Measurements from ENCODE around the gene GUCY1A1.

Gene GUCY1A1

GRCh38 chr4:155693015-155693663 is 26.5 kb downstream of the GUCY1A1 start:
- no peak overlapping the region for H3K27ac ChIP-seq (ENCODE audit: extremely low read depth, low read depth, low read length)
- H3K36me3 ChIP-seq (ENCODE audit: control insufficient read depth in 2 of 2, insufficient read depth in 1 of 2, low read length in 2 of 2): no peaks in the 10 kb centered on the region
- no peaks in the 10 kb centered on the region for H3K9me3 ChIP-seq (ENCODE audit: control insufficient read depth, insufficient read depth, low read depth, low read length)
- H3K4me3 ChIP-seq (ENCODE audit: low read depth, low read length): no peak overlapping the region
- no peaks in the 10 kb centered on the region for H3K4me1 ChIP-seq (ENCODE audit: control insufficient read depth, insufficient read depth, low read length)
- TF ChIP-seq IKZF3 (tag by site-specific recombination; IDR thresholded peaks at IDR 0.05) (no peak), KLF1 (tag by site-specific recombination; IDR thresholded peaks at IDR 0.05) (no peak), SETDB1 (IDR thresholded peaks at IDR 0.05; ENCODE audit: insufficient read length, low read length) (no peak), ZFHX2 (tag by site-specific recombination; conservative IDR thresholded peaks at IDR 0.05) (no peak), GLI2 (tag by site-specific recombination; IDR thresholded peaks at IDR 0.05; ENCODE audit: borderline replicate concordance, low read depth) (no peak), ZNF571 (tag by site-specific recombination; IDR thresholded peaks at IDR 0.05) (no peak), ZBTB49 (tag by site-specific recombination; IDR thresholded peaks at IDR 0.05; ENCODE audit: low read depth) (no peak), ZBTB48 (tag by site-specific recombination; IDR thresholded peaks at IDR 0.05) (no peak), ZNF677 (tag by site-specific recombination; IDR thresholded peaks at IDR 0.05) (no peak), ZNF221 (tag by site-specific recombination; IDR thresholded peaks at IDR 0.05; ENCODE audit: borderline replicate concordance) (no peak), ZNF335 (tag by site-specific recombination; conservative IDR thresholded peaks at IDR 0.05) (no peak), PRDM10 (tag by site-specific recombination; IDR thresholded peaks at IDR 0.05) (no peak), HOXA7 (CRISPR knock-in tag; IDR thresholded peaks at IDR 0.05; ENCODE audit: borderline replicate concordance) (no peak)
- TF ChIP-seq, protein P1, sequence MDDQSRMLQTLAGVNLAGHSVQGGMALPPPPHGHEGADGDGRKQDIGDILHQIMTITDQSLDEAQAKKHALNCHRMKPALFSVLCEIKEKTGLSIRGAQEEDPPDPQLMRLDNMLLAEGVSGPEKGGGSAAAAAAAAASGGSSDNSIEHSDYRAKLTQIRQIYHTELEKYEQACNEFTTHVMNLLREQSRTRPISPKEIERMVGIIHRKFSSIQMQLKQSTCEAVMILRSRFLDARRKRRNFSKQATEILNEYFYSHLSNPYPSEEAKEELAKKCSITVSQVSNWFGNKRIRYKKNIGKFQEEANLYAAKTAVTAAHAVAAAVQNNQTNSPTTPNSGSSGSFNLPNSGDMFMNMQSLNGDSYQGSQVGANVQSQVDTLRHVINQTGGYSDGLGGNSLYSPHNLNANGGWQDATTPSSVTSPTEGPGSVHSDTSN (CRISPR knock-in tag; IDR thresholded peaks at IDR 0.05): no peak
- TF ChIP-seq, protein P2, sequence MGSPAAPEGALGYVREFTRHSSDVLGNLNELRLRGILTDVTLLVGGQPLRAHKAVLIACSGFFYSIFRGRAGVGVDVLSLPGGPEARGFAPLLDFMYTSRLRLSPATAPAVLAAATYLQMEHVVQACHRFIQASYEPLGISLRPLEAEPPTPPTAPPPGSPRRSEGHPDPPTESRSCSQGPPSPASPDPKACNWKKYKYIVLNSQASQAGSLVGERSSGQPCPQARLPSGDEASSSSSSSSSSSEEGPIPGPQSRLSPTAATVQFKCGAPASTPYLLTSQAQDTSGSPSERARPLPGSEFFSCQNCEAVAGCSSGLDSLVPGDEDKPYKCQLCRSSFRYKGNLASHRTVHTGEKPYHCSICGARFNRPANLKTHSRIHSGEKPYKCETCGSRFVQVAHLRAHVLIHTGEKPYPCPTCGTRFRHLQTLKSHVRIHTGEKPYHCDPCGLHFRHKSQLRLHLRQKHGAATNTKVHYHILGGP (tag by site-specific recombination; IDR thresholded peaks at IDR 0.05): no peak
- TF ChIP-seq, protein P3, sequence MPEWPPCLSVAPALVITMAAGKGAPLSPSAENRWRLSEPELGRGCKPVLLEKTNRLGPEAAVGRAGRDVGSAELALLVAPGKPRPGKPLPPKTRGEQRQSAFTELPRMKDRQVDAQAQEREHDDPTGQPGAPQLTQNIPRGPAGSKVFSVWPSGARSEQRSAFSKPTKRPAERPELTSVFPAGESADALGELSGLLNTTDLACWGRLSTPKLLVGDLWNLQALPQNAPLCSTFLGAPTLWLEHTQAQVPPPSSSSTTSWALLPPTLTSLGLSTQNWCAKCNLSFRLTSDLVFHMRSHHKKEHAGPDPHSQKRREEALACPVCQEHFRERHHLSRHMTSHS (tag by site-specific recombination; IDR thresholded peaks at IDR 0.05): no peak
- ChIA-PET CTCF (no interaction called here), POLR2A (no interaction called here)

Measured in HEK293 (cell line).